Tibial nerve (tissue), 4 donors: ENCODE measurements around the gene MYH14. TPM values are rescaled to one million over a fixed set of nuclear protein-coding genes. Genes with fewer than 3 reads are reported as not detected.

Experiments used
- DNase-seq, 2 donors: peaks; one replicate each; pipeline ENCODE4 v3.0.0-alpha.2; 2019; ENCODE audit warnings: low spot score in 2 of 2
- H3K27ac ChIP-seq, 4 donors: fragments of 200-600 bp; sonication (generic) in 3 of 4; one replicate each; pipeline ENCODE4 v1.5.1; 2017 to 2019; ENCODE audit warnings: mild to moderate bottlenecking in 1 of 4
- H3K27me3 ChIP-seq, 2 donors: fragments of 200-600 bp; sonication (generic) in 1 of 2; one replicate each; pipeline versions ENCODE4 v1.5.1 to v1.6.0; 2017 to 2019
- H3K36me3 ChIP-seq, 3 donors: fragments of 200-600 bp; sonication (generic); one replicate each; pipeline ENCODE4 v1.5.1; 2018 to 2019
- H3K4me1 ChIP-seq, 4 donors: fragments of 200-600 bp; sonication (generic) in 3 of 4; one replicate each; pipeline ENCODE4 v1.5.1; 2017 to 2019
- H3K4me3 ChIP-seq, 4 donors: fragments of 200-600 bp; sonication (generic) in 3 of 4; one replicate each; pipeline ENCODE4 v1.5.1; 2017 to 2019; ENCODE audit warnings: mild to moderate bottlenecking in 1 of 4, moderate library complexity in 1 of 4
- H3K9me3 ChIP-seq, 4 donors: fragments of 200-600 bp; sonication (generic) in 3 of 4; one replicate each; pipeline ENCODE4 v1.5.1; 2017 to 2019
- CTCF ChIP-seq, 5 experiments: fragments of 200-600 bp in 3 of 5; fragments of 450-650 bp in 2 of 5; sonication (generic) in 3 of 5; IDR thresholded peaks; one replicate each; pipeline ENCODE4 v1.5.1; 2016 to 2019; ENCODE audit warnings: antibody characterized with exemption in 5 of 5, mild to moderate bottlenecking in 3 of 5, moderate library complexity in 2 of 5
- EP300 ChIP-seq, 2 donors: sonication (generic); formaldehyde crosslinking; IDR thresholded peaks; one replicate each; pipeline ENCODE4 v1.6.1; 2017; ENCODE audit warnings: antibody characterized with exemption in 2 of 2, mild to moderate bottlenecking in 1 of 2
- POLR2A ChIP-seq, 2 donors: fragments of 450-650 bp; IDR thresholded peaks; one replicate each; pipeline ENCODE4 v1.6.1; 2017; ENCODE audit warnings: antibody characterized with exemption in 2 of 2, mild to moderate bottlenecking in 2 of 2, moderate library complexity in 2 of 2
- WGBS, 2 donors: methylation state at CpG; one replicate each; pipeline ENCODE4 v1.1.5; 2018; 5-methylcytosine and 5-hydroxymethylcytosine counted together
- total RNA-seq, 4 donors: library from RNA; depleted of rRNA; stranded (reverse); fragments of >200 nt; gene quantifications; one replicate each; pipeline ENCODE4 v1.1.0, GENCODE V29; 2016

MYH14 gene
- total RNA-seq, 4 donors from 2014 or later, result 12.9 to 30.3 (median 15.3) TPM

DNA sequence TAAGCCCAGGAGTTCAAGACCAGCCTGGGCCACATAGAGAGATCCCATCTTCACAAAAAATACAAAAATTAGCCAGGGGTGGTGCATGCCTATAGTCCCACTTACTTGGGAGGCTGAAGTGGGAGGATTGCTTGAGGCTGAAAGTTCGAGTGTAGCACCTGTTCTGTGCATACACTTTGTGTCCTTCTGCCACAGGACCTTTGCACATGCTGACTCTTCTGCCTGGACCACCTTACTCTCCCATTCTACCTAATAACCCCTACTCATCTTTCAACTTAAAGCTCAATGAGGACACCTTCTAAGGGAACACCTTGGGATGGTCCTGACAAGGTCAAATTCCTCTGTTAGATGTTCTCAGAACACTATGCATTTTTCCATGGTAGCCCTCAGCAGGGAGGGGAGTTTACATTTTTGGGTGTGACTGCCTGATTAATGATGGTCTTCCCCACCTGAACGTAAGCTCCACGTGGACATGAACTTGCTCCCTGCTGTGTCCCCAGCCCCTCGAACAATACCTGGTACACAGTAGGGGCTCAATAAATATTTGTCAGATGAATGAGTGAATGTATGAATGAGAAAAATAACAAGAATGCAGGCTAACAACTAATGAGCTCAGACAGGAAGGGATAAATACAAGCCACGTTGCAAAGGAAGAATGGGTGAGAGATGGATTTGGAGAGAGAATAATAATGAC lies 29.2 kb upstream of the MYH14 start:
- Histone ChIP-seq H3K4me3 (no peak overlapping the region), H3K27ac (no peak overlapping the region), H3K4me1 (no peaks in the 10 kb centered on the region), H3K27me3 (no peaks in the 10 kb centered on the region), H3K9me3 (no peaks in the 10 kb centered on the region), H3K36me3 (no peaks in the 10 kb centered on the region)
- 59 to 60% methylated on average over 5 of the region's 5 CpGs for WGBS, 2 donors
- TF ChIP-seq CTCF (IDR thresholded peaks at IDR 0.05) (no peak), POLR2A (IDR thresholded peaks at IDR 0.05) (no peak), EP300 (IDR thresholded peaks at IDR 0.05) (no peak)
- no peak for DNase-seq

DNA sequence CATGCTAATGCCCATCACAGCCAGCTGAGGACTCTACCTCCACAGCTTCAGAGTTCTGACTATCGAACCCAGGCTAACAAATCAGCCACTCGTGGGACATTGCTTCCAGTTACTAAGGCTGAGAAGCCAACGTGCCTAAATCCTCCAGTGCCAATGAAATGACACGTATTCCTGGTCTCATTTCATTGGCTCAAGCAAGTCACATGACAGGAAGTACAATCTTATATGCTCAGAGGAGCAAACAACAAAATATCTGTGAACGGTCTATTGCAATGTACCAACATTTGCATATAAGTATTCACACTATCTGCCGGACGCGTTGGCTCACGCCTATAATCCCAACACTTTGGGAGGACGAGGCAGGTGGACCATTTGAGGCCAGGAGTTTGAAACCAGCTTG lies 27.5 kb upstream of the MYH14 start:
- H3K4me1 ChIP-seq, result no peaks in the 10 kb centered on the region
- no peak overlapping the region for H3K27ac ChIP-seq
- no peaks in the 10 kb centered on the region for H3K27me3 ChIP-seq
- H3K9me3 ChIP-seq, result peaks cover 0 to 5% (median 0%) of the 10 kb centered on the region in 4 donors
- WGBS, 2 donors, result 83 to 85% methylated on average over 10 of the region's 10 CpGs
- no peaks in the 10 kb centered on the region for H3K36me3 ChIP-seq
- TF ChIP-seq POLR2A (IDR thresholded peaks at IDR 0.05), result no peak
- no peak for TF ChIP-seq CTCF (IDR thresholded peaks at IDR 0.05)
- no peak for TF ChIP-seq EP300 (IDR thresholded peaks at IDR 0.05)
- H3K4me3 ChIP-seq, result no peak overlapping the region
- no peak for DNase-seq

DNA sequence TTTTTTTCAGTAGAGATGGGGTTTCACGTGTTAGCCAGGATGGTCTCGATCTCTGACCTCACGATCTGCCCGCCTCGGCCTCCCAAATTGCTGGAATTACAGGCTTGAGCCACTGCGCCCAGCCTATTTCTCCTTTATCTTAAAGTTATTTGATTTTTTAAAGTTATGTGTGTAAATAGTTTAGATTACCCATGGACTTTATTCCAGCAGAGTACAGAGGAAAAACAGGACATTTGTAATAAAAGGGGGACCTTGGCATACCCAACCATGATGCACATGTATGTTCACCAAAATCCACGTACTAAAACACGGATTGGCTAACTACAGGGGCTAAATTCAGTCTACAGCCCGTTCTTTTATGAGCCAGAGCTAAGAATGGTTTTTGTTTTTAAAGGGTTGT lies 26.6 kb upstream of the MYH14 start:
- 86 to 88% methylated on average over 9 of the region's 9 CpGs for WGBS, 2 donors
- TF ChIP-seq CTCF (IDR thresholded peaks at IDR 0.05), result no peak
- no peak for TF ChIP-seq POLR2A (IDR thresholded peaks at IDR 0.05)
- TF ChIP-seq EP300 (IDR thresholded peaks at IDR 0.05), result no peak

GRCh38 chr19:50178320-50178719 lies 25.1 kb upstream of the MYH14 start:
- no peak for TF ChIP-seq EP300 (IDR thresholded peaks at IDR 0.05)
- TF ChIP-seq POLR2A (IDR thresholded peaks at IDR 0.05), result no peak
- TF ChIP-seq CTCF (IDR thresholded peaks at IDR 0.05), result no peak
- Histone ChIP-seq H3K27me3 (no peaks in the 10 kb centered on the region), H3K4me1 (no peaks in the 10 kb centered on the region), H3K4me3 (no peak overlapping the region), H3K27ac (no peak overlapping the region), H3K9me3 (peaks cover 0 to 5% (median 0%) of the 10 kb centered on the region in 4 donors), H3K36me3 (no peaks in the 10 kb centered on the region)
- no peak for DNase-seq
- 67 to 77% methylated on average over 1 of the region's 1 CpG for WGBS, 2 donors

More for the DNA sequence above, 26.6 kb upstream of the MYH14 start:
- H3K4me1 ChIP-seq, result no peaks in the 10 kb centered on the region
- no peak for DNase-seq
- no peaks in the 10 kb centered on the region for H3K27me3 ChIP-seq
- H3K9me3 ChIP-seq, result peaks cover 0 to 5% (median 0%) of the 10 kb centered on the region in 4 donors
- H3K4me3 ChIP-seq, result no peak overlapping the region
- H3K27ac ChIP-seq, result no peak overlapping the region
- no peaks in the 10 kb centered on the region for H3K36me3 ChIP-seq

GRCh38 chr19:50178859-50179537 lies 24.4 kb upstream of the MYH14 start:
- Histone ChIP-seq H3K9me3 (peaks cover 0 to 5% (median 0%) of the 10 kb centered on the region in 4 donors), H3K27me3 (no peaks in the 10 kb centered on the region), H3K4me1 (no peaks in the 10 kb centered on the region), H3K27ac (no peak overlapping the region), H3K4me3 (no peak overlapping the region), H3K36me3 (no peaks in the 10 kb centered on the region)
- no peak for TF ChIP-seq CTCF (IDR thresholded peaks at IDR 0.05)
- 50 to 54% methylated on average over 9 of the region's 9 CpGs for WGBS, 2 donors
- no peak for DNase-seq
